Measurements from ENCODE around the gene SALL4. TPM values are rescaled to one million over a fixed set of nuclear protein-coding genes. Genes with fewer than 3 reads are reported as not detected.
"Not testable (repeated sequence)": the region's sequence is repeated elsewhere in the genome, so short reads cannot be mapped to it uniquely, and the experiment has no call there.

SALL4 gene
- total RNA-seq, 1 experiment from 2014 or later, result 17.7 TPM

- TF ChIP-seq CTCF (conservative IDR thresholded peaks at IDR 0.05; ENCODE audit: low read depth, low read length) (no peak), EZH2 (IDR thresholded peaks at IDR 0.05; ENCODE audit: borderline replicate concordance, low read depth, low read length, poor library complexity, severe bottlenecking) (no peak)
- intact Hi-C loops (cut with micrococcal nuclease; ENCODE audit: unreplicated experiment), result no loop called here
- Histone ChIP-seq H3K27me3 (replicated peaks; ENCODE audit: insufficient read depth, low read depth, low read length, poor library complexity) (no peaks in the 10 kb centered on the region), H3K27ac (ENCODE audit: low read depth, low read length, poor library complexity, severe bottlenecking) (no peak overlapping the region), H3K36me3 (ENCODE audit: insufficient read depth, low read length, poor library complexity, severe bottlenecking) (no peaks in the 10 kb centered on the region), H3K4me3 (ENCODE audit: low read depth, low read length, poor library complexity, severe bottlenecking) (no peak overlapping the region), H3K9me3 (ENCODE audit: low read depth, low read length, poor library complexity, severe bottlenecking) (no peaks in the 10 kb centered on the region), H3K4me1 (ENCODE audit: insufficient read depth, low read length, poor library complexity, severe bottlenecking) (peaks cover 36% of the 10 kb centered on the region)
- DNase-seq (ENCODE audit: low spot score), result no peak
- POLR2A ChIA-PET (ENCODE audit: low non-redundant PET), result no interaction called here
- no TSS peak for BruUV-seq (replicated peaks)
- CTCF ChIA-PET, result no interaction called here
These were observed 45.1 kb downstream of the SALL4 start for GRCh38 chr20:51757226-51757625.

GRCh38 chr20:51756653-51757052 lies 45.7 kb downstream of the SALL4 start:
- CTCF ChIA-PET, result no interaction called here
- H3K27me3 ChIP-seq (replicated peaks; ENCODE audit: insufficient read depth, low read depth, low read length, poor library complexity), result no peaks in the 10 kb centered on the region
- H3K4me1 ChIP-seq (ENCODE audit: insufficient read depth, low read length, poor library complexity, severe bottlenecking), result peaks cover 41% of the 10 kb centered on the region
- TF ChIP-seq EZH2 (IDR thresholded peaks at IDR 0.05; ENCODE audit: borderline replicate concordance, low read depth, low read length, poor library complexity, severe bottlenecking) (no peak), CTCF (conservative IDR thresholded peaks at IDR 0.05; ENCODE audit: low read depth, low read length) (no peak)
- H3K4me3 ChIP-seq (ENCODE audit: low read depth, low read length, poor library complexity, severe bottlenecking), result no peak overlapping the region
- no TSS peak for BruUV-seq (replicated peaks)
- H3K9me3 ChIP-seq (ENCODE audit: low read depth, low read length, poor library complexity, severe bottlenecking), result no peaks in the 10 kb centered on the region
- no peak for DNase-seq (ENCODE audit: low spot score)
- POLR2A ChIA-PET (ENCODE audit: low non-redundant PET), result no interaction called here
- intact Hi-C loops (cut with micrococcal nuclease; ENCODE audit: unreplicated experiment), result no loop called here
- H3K36me3 ChIP-seq (ENCODE audit: insufficient read depth, low read length, poor library complexity, severe bottlenecking), result no peaks in the 10 kb centered on the region
- H3K27ac ChIP-seq (ENCODE audit: low read depth, low read length, poor library complexity, severe bottlenecking), result no peak overlapping the region

- H3K36me3 ChIP-seq (ENCODE audit: insufficient read depth, low read length, poor library complexity, severe bottlenecking); CTCF ChIA-PET; DNase-seq (ENCODE audit: low spot score); H3K9me3 ChIP-seq (ENCODE audit: low read depth, low read length, poor library complexity, severe bottlenecking); H3K27ac ChIP-seq (ENCODE audit: low read depth, low read length, poor library complexity, severe bottlenecking); H3K27me3 ChIP-seq (replicated peaks; ENCODE audit: insufficient read depth, low read depth, low read length, poor library complexity); intact Hi-C loops (cut with micrococcal nuclease; ENCODE audit: unreplicated experiment); BruUV-seq (replicated peaks); H3K4me3 ChIP-seq (ENCODE audit: low read depth, low read length, poor library complexity, severe bottlenecking): not testable (repeated sequence)
- POLR2A ChIA-PET (ENCODE audit: low non-redundant PET), result interaction anchor here (0.6 kb wide), 1 partner anchor 53 kb away, joined by 3 read pairs; no protein-coding TSS in a partner anchor
- H3K4me1 ChIP-seq (ENCODE audit: insufficient read depth, low read length, poor library complexity, severe bottlenecking), result peaks cover 30% of the 10 kb centered on the region
These were observed 49.1 kb downstream of the SALL4 start for GRCh38 chr20:51753220-51753619.

- Histone ChIP-seq H3K36me3 (ENCODE audit: insufficient read depth, low read length, poor library complexity, severe bottlenecking) (no peaks in the 10 kb centered on the region), H3K27ac (ENCODE audit: low read depth, low read length, poor library complexity, severe bottlenecking) (peak overlapping the region; percentile 4), H3K4me1 (ENCODE audit: insufficient read depth, low read length, poor library complexity, severe bottlenecking) (peaks cover 22% of the 10 kb centered on the region), H3K9me3 (ENCODE audit: low read depth, low read length, poor library complexity, severe bottlenecking) (no peaks in the 10 kb centered on the region), H3K27me3 (replicated peaks; ENCODE audit: insufficient read depth, low read depth, low read length, poor library complexity) (no peaks in the 10 kb centered on the region), H3K4me3 (ENCODE audit: low read depth, low read length, poor library complexity, severe bottlenecking) (no peak overlapping the region)
- intact Hi-C loops (cut with micrococcal nuclease; ENCODE audit: unreplicated experiment), result no loop called here
- DNase-seq (ENCODE audit: low spot score), result peak; percentile 56
- POLR2A ChIA-PET (ENCODE audit: low non-redundant PET), result no interaction called here
- no TSS peak for BruUV-seq (replicated peaks)
- TF ChIP-seq EZH2 (IDR thresholded peaks at IDR 0.05; ENCODE audit: borderline replicate concordance, low read depth, low read length, poor library complexity, severe bottlenecking) (no peak), CTCF (conservative IDR thresholded peaks at IDR 0.05; ENCODE audit: low read depth, low read length) (no peak)
- CTCF ChIA-PET, result no interaction called here
These were observed 49.9 kb downstream of the SALL4 start for GRCh38 chr20:51752343-51752951.
